ENCODE results near the gene CSRP2.

DNA sequence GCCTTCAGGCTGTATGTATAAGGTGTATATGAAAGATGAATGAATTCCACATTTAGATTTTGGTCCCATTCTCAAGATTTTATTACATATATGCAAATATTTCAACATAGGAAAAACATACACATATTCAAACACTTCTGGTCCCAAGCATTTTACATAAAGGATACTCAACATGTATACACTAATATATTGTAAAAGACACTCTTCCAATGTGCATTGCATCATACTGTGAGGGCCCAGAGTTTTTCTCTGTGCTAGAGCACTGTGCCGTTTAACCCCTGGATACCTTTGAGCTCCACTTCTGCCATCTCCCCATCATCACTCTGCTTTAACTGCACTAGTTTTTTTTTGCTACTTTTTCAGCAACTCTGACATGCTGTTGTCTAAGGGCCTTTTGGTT lies 66.8 kb downstream of the CSRP2 start:
- TF ChIP-seq POLR2A (IDR thresholded peaks at IDR 0.05), result no peak
- TF ChIP-seq, protein P1, sequence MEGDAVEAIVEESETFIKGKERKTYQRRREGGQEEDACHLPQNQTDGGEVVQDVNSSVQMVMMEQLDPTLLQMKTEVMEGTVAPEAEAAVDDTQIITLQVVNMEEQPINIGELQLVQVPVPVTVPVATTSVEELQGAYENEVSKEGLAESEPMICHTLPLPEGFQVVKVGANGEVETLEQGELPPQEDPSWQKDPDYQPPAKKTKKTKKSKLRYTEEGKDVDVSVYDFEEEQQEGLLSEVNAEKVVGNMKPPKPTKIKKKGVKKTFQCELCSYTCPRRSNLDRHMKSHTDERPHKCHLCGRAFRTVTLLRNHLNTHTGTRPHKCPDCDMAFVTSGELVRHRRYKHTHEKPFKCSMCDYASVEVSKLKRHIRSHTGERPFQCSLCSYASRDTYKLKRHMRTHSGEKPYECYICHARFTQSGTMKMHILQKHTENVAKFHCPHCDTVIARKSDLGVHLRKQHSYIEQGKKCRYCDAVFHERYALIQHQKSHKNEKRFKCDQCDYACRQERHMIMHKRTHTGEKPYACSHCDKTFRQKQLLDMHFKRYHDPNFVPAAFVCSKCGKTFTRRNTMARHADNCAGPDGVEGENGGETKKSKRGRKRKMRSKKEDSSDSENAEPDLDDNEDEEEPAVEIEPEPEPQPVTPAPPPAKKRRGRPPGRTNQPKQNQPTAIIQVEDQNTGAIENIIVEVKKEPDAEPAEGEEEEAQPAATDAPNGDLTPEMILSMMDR (IDR thresholded peaks at IDR 0.05), result no peak

Data from right lobe of liver (tissue), 4 donors.